GM12874 (cell line): ENCODE measurements around the gene ARHGAP33.

Experiments
- CTCF ChIP-seq: IDR thresholded peaks from 2 replicates; pipeline ENCODE4 v1.5.1; 2011; ENCODE audit warnings: low read depth, mild to moderate bottlenecking, control low read depth, low read length, moderate library complexity; ENCODE audit not compliant: insufficient read depth

Gene ARHGAP33

GRCh38 chr19:35738021-35738886 is 37.1 kb upstream of the ARHGAP33 start:
- TF ChIP-seq CTCF, result no peak

GRCh38 chr19:35738887-35739229 is 36.5 kb upstream of the ARHGAP33 start:
- TF ChIP-seq CTCF, result no peak

- TF ChIP-seq CTCF, result no peak
Measured at GRCh38 chr19:35739275-35740107, 35.9 kb upstream of the ARHGAP33 start.

DNA sequence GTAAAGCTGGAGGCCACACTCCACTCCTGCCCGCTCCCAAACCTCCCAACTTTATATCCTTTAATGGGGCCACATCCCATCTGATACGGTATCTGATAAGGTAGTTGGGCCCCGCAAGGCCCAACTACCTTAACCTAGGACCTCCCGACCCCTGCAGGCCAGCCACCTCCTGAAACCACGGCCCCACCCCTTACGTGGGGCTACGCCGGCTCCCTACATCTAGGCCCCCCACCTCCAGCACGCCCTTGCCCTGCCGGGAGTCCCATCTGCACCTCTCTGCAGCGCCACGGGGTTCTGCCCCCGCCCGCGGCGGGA is 35.3 kb upstream of the ARHGAP33 start:
- no peak for TF ChIP-seq CTCF

GRCh38 chr19:35740423-35741202 is 34.8 kb upstream of the ARHGAP33 start:
- TF ChIP-seq CTCF, result peak; percentile 28

DNA sequence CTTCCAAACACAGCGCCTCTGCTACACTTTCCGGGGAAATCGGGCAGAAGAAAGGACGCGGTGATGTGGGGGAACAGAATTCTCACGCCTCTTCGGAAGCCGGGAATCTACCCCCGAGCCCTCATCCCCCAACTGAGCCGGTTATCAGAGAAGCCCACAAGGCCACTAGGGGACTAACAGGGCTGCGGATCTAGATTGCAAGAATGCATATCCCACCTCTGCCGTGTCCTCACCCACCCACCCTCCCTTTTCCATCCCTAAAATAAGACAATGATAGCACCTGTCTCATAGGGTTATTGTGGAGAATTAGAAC is 34.2 kb upstream of the ARHGAP33 start:
- TF ChIP-seq CTCF, result no peak

DNA sequence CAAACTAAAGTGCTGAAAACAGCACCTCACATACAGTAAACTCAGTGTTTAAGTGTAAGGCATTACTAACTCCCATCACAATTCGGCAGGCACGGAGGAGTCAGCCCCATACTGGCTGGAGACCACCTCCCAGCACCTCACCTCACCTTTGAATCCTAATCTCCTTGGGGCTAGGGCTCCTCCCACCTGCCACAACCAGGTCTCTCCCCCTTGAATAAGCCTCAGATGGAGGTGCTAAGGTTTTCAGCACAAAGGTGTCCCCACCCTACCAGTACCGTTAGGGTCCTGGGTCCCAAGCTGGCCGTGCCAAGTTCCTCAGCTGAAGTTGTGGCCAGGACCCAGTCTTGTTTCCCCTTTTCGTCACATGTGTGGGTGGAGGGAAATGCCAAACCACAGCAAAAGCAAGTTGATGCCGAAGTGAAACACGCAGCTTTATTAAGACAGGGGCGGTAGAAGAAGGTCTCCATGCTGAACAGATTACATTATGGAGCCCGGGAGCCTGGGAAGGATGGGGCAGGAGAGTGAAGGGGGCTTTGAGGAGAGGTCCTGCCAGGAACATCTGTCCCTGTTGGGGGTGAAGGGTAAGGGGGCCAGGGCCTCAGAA is 33.1 kb upstream of the ARHGAP33 start, which contains the start of gene IGFLR1:
TSS of gene IGFLR1 (minus strand) at position 332 of the 604 bp plus-strand sequence. CDS start 1,272 bp downstream, outside the sequence.
- no peak for TF ChIP-seq CTCF
